IPS-15b (cell line): ENCODE results near the gene KIFC3.
"Not testable (repeated sequence)": the region's sequence is repeated elsewhere in the genome, so short reads cannot be mapped to it uniquely, and the experiment has no call there.

Experiments
- H3K27me3 ChIP-seq: one replicate; pipeline ENCODE4 v1.6.1; 2013; ENCODE audit warnings: low read length; ENCODE audit not compliant: control insufficient read depth, insufficient read depth
- H3K36me3 ChIP-seq: one replicate; pipeline ENCODE4 v1.6.1; 2013; ENCODE audit warnings: low read length; ENCODE audit not compliant: control insufficient read depth, insufficient read depth
- H3K4me1 ChIP-seq: one replicate; pipeline ENCODE4 v1.6.1; 2013; ENCODE audit warnings: mild to moderate bottlenecking, low read length; ENCODE audit not compliant: control insufficient read depth, insufficient read depth
- H3K4me3 ChIP-seq: one replicate; pipeline ENCODE4 v1.5.1; 2013; ENCODE audit warnings: low read depth, low read length
- H3K9ac ChIP-seq: one replicate; pipeline ENCODE4 v1.6.1; 2013; ENCODE audit warnings: low read depth, mild to moderate bottlenecking, low read length
- H3K9me3 ChIP-seq: one replicate; pipeline ENCODE4 v1.6.1; 2013; ENCODE audit warnings: mild to moderate bottlenecking, low read length; ENCODE audit not compliant: control insufficient read depth, insufficient read depth

KIFC3 gene, protein sequence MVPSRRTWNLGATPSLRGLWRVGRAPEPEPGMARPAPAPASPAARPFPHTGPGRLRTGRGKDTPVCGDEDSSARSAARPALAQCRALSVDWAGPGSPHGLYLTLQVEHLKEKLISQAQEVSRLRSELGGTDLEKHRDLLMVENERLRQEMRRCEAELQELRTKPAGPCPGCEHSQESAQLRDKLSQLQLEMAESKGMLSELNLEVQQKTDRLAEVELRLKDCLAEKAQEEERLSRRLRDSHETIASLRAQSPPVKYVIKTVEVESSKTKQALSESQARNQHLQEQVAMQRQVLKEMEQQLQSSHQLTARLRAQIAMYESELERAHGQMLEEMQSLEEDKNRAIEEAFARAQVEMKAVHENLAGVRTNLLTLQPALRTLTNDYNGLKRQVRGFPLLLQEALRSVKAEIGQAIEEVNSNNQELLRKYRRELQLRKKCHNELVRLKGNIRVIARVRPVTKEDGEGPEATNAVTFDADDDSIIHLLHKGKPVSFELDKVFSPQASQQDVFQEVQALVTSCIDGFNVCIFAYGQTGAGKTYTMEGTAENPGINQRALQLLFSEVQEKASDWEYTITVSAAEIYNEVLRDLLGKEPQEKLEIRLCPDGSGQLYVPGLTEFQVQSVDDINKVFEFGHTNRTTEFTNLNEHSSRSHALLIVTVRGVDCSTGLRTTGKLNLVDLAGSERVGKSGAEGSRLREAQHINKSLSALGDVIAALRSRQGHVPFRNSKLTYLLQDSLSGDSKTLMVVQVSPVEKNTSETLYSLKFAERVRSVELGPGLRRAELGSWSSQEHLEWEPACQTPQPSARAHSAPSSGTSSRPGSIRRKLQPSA

DNA sequence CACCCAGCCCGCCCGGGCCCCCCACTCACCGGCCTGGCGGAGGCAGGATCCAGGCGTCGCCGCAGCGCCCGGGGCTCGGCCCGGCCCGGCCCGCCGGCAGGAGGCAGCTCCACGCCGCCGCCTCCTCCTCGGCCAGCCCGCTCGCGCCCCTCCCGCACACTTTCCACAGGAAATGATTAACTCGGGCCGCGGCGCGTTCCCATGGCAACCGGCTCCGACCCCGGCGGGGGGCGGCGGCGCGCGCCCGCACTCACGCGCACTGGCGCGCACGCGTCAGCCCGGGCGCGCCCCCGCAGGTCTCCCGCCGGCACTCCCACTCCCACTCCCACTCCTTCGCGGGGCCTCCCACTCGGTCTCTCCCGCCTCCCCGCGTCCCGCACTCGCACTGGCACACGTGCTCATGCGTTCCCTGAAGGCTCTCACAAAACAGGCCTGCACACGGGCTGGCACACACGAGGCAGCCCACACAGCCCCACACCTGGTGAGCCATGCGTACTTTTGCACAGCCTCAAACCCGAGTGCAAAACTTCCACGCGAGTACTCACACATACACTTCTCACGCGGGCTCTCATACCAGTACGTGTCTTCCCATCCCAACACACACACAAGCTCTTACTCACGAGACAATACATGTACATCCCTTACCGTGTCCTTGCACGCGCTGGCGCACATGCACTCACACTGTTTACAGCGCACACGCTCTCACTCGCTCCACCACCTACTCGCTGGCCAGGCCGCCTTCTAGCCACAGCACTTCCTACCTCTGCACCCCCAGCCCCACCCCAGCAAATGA is at the start of gene KIFC3:
TSS of gene KIFC3 (minus strand) at position 151 of the 793 bp plus-strand sequence. CDS start 4,248 bp downstream, outside the sequence.
- no peak within 1 kb of the TSS for H3K9ac ChIP-seq
- peak within 1 kb of the TSS; percentile 33 for H3K4me3 ChIP-seq

DNA sequence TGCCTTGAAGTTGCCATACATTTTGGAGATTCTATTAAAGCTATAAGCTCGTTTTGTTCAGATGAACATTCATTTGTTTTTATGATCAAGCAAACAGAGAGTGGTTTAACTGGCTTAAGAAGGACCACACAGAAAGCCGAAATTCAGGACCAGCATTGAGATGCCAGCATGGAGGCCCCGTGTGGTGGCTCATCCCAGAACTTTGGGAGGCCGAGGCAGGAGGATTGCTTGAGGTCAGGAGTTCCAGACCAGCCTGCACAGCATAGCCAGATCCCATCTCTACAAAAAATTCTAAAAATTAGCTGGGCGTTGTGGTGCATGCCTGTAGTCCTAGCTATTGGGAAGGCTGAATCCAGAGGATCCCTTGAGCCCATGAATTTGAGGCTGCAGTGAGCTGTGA is 45.9 kb upstream of the KIFC3 start:
- H3K4me3 ChIP-seq = no peak overlapping the region
- H3K9ac ChIP-seq = no peak overlapping the region
- H3K9me3 ChIP-seq = no peaks in the 10 kb centered on the region
- no peaks in the 10 kb centered on the region for H3K27me3 ChIP-seq
- H3K36me3 ChIP-seq = no peaks in the 10 kb centered on the region
- peaks cover 11% of the 10 kb centered on the region for H3K4me1 ChIP-seq

More for the DNA sequence above, at the start of gene KIFC3:
- peaks cover 22% of the 10 kb centered on the region for H3K27me3 ChIP-seq
- H3K4me1 ChIP-seq = peaks cover 15% of the 10 kb centered on the region
- H3K36me3 ChIP-seq = no peaks in the 10 kb centered on the region
- H3K9me3 ChIP-seq = no peaks in the 10 kb centered on the region

GRCh38 chr16:57846931-57847330 is 44.6 kb upstream of the KIFC3 start:
- not testable (repeated sequence) for H3K9ac ChIP-seq, H3K27me3 ChIP-seq, H3K36me3 ChIP-seq, H3K9me3 ChIP-seq
- peak overlapping the region; percentile 14 for H3K4me3 ChIP-seq
- peaks cover 11% of the 10 kb centered on the region for H3K4me1 ChIP-seq

- H3K27me3 ChIP-seq = no peaks in the 10 kb centered on the region
- peaks cover 11% of the 10 kb centered on the region for H3K4me1 ChIP-seq
- no peaks in the 10 kb centered on the region for H3K9me3 ChIP-seq
- no peaks in the 10 kb centered on the region for H3K36me3 ChIP-seq
- no peak overlapping the region for H3K9ac ChIP-seq
- peak overlapping the region; percentile 14 for H3K4me3 ChIP-seq
These were observed 43.9 kb upstream of the KIFC3 start for GRCh38 chr16:57846078-57846697.

- Histone ChIP-seq H3K9ac (no peak overlapping the region), H3K4me1 (peaks cover 11% of the 10 kb centered on the region), H3K9me3 (no peaks in the 10 kb centered on the region), H3K27me3 (no peaks in the 10 kb centered on the region), H3K4me3 (no peak overlapping the region), H3K36me3 (no peaks in the 10 kb centered on the region)
These were observed 42.8 kb upstream of the KIFC3 start for GRCh38 chr16:57845115-57845514.

DNA sequence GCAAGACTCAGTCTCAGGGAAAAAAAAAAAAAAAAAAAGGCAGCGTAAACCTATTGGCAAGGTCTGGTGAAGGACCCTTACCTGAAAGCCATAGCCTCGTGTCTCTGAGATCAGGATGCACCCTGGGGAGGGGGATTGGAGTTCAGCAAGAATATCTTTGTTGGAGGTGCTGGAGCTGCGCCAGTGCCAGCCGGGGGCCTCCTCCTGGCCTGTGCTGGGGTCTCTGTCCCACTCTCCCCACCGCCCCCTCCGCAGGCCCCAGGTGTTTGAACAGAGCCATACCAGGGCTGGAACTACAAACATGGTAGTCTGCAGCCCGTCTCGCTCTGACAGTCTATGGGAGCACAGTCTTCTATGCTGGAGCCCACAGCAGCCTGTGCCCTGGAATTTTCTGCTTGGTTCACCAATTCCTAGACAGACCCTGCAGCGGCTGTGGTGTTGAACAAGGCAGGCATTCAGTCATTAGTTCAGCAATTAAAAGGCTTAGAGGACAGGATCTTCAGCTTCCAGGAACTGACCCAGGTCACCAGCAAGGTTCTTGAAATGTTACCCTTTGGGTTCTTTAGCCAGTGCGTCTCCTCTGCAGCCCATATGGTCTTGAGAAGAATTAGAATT is 42.2 kb upstream of the KIFC3 start:
- Histone ChIP-seq H3K4me3 (no peak overlapping the region), H3K9ac (no peak overlapping the region), H3K9me3 (no peaks in the 10 kb centered on the region), H3K27me3 (no peaks in the 10 kb centered on the region), H3K36me3 (no peaks in the 10 kb centered on the region), H3K4me1 (peaks cover 11% of the 10 kb centered on the region)

GRCh38 chr16:57843400-57843799 is 41.1 kb upstream of the KIFC3 start:
- Histone ChIP-seq H3K4me1 (peaks cover 11% of the 10 kb centered on the region), H3K36me3 (no peaks in the 10 kb centered on the region), H3K4me3 (no peak overlapping the region), H3K9ac (no peak overlapping the region), H3K9me3 (no peaks in the 10 kb centered on the region), H3K27me3 (no peaks in the 10 kb centered on the region)

GRCh38 chr16:57842601-57843000 is 40.3 kb upstream of the KIFC3 start:
- Histone ChIP-seq H3K36me3 (no peaks in the 10 kb centered on the region), H3K27me3 (no peaks in the 10 kb centered on the region), H3K9me3 (no peaks in the 10 kb centered on the region), H3K4me1 (peaks cover 15% of the 10 kb centered on the region), H3K9ac (no peak overlapping the region), H3K4me3 (no peak overlapping the region)

- H3K4me3 ChIP-seq = no peak overlapping the region
- no peak overlapping the region for H3K9ac ChIP-seq
- peaks cover 9% of the 10 kb centered on the region for H3K4me1 ChIP-seq
- H3K9me3 ChIP-seq = no peaks in the 10 kb centered on the region
- H3K36me3 ChIP-seq = no peaks in the 10 kb centered on the region
- H3K27me3 ChIP-seq = no peaks in the 10 kb centered on the region
These were observed 38.5 kb upstream of the KIFC3 start for GRCh38 chr16:57840833-57841232.

DNA sequence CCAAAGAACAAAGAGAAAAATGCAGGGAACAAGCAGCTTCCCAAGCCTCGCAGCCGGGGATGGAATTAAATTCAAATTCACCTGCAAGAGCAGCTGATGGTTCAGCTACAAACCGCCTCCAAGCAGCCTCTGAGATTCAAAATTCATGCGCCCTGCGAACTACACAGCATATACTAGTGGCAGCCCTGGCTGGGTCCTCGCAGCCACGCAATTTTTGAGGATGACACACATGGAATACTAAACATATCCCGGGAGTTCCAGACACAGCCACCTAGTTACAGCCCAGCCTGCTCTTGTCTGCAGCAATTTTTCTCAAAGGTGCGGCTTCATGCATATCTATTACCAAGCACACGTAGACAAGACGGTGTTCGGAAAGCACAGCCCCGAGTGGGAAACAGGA is 35.9 kb upstream of the KIFC3 start:
- H3K9me3 ChIP-seq = no peaks in the 10 kb centered on the region
- no peaks in the 10 kb centered on the region for H3K27me3 ChIP-seq
- H3K4me1 ChIP-seq = peaks cover 7% of the 10 kb centered on the region
- H3K9ac ChIP-seq = no peak overlapping the region
- H3K4me3 ChIP-seq = no peak overlapping the region
- H3K36me3 ChIP-seq = no peaks in the 10 kb centered on the region
